ENCODE data around the gene GFRA3.

- TF ChIP-seq TCF7L2 (IDR thresholded peaks at IDR 0.05; ENCODE audit: borderline replicate concordance, low read depth, low read length): no peak
- TF ChIP-seq, protein P1, sequence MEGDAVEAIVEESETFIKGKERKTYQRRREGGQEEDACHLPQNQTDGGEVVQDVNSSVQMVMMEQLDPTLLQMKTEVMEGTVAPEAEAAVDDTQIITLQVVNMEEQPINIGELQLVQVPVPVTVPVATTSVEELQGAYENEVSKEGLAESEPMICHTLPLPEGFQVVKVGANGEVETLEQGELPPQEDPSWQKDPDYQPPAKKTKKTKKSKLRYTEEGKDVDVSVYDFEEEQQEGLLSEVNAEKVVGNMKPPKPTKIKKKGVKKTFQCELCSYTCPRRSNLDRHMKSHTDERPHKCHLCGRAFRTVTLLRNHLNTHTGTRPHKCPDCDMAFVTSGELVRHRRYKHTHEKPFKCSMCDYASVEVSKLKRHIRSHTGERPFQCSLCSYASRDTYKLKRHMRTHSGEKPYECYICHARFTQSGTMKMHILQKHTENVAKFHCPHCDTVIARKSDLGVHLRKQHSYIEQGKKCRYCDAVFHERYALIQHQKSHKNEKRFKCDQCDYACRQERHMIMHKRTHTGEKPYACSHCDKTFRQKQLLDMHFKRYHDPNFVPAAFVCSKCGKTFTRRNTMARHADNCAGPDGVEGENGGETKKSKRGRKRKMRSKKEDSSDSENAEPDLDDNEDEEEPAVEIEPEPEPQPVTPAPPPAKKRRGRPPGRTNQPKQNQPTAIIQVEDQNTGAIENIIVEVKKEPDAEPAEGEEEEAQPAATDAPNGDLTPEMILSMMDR (tag by site-specific recombination; IDR thresholded peaks at IDR 0.05): no peak
- TF ChIP-seq, protein P2, sequence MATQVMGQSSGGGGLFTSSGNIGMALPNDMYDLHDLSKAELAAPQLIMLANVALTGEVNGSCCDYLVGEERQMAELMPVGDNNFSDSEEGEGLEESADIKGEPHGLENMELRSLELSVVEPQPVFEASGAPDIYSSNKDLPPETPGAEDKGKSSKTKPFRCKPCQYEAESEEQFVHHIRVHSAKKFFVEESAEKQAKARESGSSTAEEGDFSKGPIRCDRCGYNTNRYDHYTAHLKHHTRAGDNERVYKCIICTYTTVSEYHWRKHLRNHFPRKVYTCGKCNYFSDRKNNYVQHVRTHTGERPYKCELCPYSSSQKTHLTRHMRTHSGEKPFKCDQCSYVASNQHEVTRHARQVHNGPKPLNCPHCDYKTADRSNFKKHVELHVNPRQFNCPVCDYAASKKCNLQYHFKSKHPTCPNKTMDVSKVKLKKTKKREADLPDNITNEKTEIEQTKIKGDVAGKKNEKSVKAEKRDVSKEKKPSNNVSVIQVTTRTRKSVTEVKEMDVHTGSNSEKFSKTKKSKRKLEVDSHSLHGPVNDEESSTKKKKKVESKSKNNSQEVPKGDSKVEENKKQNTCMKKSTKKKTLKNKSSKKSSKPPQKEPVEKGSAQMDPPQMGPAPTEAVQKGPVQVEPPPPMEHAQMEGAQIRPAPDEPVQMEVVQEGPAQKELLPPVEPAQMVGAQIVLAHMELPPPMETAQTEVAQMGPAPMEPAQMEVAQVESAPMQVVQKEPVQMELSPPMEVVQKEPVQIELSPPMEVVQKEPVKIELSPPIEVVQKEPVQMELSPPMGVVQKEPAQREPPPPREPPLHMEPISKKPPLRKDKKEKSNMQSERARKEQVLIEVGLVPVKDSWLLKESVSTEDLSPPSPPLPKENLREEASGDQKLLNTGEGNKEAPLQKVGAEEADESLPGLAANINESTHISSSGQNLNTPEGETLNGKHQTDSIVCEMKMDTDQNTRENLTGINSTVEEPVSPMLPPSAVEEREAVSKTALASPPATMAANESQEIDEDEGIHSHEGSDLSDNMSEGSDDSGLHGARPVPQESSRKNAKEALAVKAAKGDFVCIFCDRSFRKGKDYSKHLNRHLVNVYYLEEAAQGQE (tag by site-specific recombination; IDR thresholded peaks at IDR 0.05): no peak
- no peak for TF ChIP-seq ZNF138 (tag by site-specific recombination; IDR thresholded peaks at IDR 0.05; ENCODE audit: borderline replicate concordance)
- no peak for TF ChIP-seq ZBTB20 (tag by site-specific recombination; IDR thresholded peaks at IDR 0.05)
- no peak for TF ChIP-seq MEIS1 (CRISPR knock-in tag; IDR thresholded peaks at IDR 0.05; ENCODE audit: borderline replicate concordance)
Observed at GRCh38 chr5:138287246-138287645, 12.8 kb upstream of the GFRA3 start.

Measured in HEK293 (cell line).